Measurements from ENCODE around the gene SLC30A3.

Gene SLC30A3

GRCh38 chr2:27256855-27257454 is 5.9 kb downstream of the SLC30A3 start:
- no peak for DNase-seq

- DNase-seq: no peak
These were observed 7.2 kb downstream of the SLC30A3 start for GRCh38 chr2:27255660-27256059.

DNA sequence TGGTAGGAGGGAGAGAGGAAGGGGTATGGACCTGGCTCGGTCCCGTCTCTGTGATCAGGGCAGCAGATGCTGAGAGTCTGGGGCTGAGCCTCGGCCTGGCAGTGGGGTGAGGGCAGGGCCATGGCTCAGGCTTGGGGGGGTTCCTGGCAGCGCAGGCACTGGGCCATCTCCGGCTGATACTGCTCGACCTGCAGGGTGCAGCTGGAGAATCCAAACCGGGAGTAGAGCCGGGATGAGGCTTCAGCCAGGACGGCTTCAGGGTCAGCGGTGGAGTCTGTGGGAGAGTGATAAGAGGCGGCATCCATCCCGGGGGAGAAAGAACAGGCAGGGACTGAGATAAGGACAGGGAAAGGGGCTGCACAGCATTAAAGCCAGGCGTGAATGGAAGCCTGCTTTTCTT is 7.7 kb downstream of the SLC30A3 start:
- DNase-seq: no peak

DNA sequence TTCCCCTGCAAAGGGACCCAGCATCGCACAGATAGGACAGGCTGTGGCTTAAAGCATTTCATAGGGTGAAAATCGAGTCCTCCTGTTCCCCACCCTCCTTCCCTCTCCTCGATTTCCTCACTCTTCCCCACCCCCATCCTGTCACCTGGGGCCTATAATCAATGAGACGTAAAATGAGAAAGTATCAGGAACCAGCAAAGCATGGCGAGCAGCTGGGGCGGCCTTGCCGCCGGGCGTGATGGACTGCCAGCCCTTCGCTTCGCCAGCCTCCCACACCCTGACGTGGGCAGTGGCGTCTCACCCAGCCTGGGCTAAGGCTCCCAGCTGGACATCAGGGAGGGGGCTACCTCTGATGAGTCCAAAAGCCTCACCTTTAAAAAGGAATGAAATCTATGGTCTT is 11.1 kb downstream of the SLC30A3 start:
- DNase-seq: no peak

DNA sequence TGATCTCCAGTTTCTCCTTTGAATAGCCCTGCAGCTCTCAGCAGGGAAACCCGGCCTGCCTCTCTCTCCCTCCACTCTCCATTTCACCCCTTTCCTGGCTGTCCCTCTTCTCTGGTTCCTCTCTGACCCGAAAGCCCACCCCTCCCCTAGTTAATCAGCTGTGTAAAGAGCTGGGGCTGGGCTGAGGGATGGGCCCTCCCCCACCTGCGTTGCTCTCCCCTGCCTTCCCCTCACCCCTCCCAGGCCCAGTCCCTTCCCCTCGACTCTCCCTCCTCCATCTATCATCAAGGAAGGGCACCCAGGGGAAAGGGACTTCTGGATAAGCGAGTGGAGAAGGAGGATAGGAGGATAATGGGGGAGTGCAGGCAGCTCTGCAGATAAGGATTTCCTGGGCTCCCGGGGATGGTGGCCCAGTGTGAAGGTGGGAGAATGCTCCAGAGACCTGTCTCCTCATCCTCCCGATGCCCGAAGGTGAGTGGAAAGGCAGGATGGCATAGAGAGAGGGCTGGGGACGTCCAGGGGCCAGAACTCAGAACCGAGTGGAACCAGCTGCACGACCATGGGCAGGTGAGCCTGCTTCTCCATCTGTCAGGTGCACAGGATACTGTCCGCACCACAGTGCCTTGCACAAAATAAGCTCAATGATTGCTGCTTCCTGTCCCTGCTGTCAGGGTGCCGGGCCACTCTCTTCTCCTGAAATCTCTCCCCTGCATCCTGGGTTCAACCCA is 12.0 kb downstream of the SLC30A3 start:
- no peak for DNase-seq

DNA sequence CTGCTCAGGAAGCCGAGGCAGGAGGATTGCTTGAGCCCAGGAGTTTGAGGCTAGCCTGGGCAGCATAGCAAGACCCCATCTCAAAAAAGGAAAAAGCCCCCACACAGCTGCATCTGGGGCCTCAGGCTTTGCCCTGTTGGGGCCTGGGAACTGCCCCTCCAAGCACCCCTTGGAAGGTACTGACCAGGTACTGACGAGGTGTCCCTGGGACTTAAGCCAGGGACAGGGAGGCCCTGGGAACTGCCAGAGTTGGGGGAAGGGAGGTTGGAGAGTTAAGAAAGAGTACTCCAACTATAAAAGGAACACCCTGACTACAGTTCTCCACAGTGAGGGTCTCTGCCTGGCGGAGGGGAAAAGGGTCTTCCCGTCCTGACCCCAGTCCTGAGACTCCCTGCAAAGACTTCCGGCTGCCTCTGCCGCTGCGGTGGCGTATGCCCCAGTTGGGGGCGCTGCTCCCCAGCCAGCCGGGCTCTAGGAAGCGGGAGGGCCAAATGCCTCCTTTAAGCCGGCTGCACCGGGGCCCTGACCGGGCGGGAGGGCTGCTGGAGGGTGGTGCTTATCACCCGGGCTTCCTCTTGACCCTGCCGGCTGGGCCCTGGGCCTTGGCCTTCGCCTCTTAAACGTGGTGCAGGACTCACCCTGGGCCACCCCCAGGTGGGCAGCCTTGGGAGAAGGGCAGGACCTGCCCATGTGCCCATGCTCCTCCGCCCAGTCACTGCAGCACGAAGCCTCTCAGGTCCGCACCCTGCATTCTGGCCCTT is 12.8 kb downstream of the SLC30A3 start:
- DNase-seq: no peak

GRCh38 chr2:27249159-27249890 is 13.5 kb downstream of the SLC30A3 start:
- DNase-seq: no peak

- no peak for DNase-seq
These were observed 15.0 kb downstream of the SLC30A3 start for GRCh38 chr2:27247893-27248292.

DNA sequence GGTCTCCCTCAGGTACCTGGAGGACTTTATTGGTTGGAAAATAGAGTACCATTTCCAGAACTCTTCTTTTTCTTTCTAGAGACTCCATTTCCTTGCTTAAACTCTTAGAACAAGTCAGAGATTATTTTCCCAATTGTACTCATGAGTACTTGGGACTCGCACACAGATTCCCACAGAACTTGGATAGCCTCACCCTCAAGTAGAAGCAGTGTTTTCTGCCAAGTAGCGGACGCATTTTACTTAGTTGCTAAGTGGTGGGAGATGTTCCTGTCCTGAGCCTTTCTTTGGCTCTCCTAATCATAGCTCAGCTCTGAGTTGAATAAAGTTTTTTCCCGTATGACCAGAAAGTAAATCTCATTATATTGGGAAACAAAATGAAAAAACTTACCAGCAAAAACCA is 17.2 kb downstream of the SLC30A3 start:
- no peak for DNase-seq

DNA sequence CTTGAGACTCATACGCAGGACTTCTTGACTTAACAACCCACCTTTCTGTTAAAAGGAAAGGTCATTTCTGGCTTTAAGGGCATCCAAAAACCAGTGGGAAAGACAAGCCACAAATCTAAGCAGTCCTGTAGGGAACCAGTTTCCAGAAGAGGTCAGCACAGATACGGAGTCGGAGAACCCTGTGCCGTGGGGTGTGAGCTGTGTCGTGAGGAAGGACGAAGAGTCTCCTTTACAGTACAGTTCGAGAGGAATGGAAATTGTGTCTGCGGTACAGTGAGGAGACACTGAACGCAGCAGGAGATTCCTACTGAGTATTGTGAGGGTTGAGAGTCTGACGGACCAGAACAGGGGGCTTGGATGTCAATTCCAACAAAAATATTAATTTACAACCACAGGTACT is 17.7 kb downstream of the SLC30A3 start:
- no peak for DNase-seq

DNA sequence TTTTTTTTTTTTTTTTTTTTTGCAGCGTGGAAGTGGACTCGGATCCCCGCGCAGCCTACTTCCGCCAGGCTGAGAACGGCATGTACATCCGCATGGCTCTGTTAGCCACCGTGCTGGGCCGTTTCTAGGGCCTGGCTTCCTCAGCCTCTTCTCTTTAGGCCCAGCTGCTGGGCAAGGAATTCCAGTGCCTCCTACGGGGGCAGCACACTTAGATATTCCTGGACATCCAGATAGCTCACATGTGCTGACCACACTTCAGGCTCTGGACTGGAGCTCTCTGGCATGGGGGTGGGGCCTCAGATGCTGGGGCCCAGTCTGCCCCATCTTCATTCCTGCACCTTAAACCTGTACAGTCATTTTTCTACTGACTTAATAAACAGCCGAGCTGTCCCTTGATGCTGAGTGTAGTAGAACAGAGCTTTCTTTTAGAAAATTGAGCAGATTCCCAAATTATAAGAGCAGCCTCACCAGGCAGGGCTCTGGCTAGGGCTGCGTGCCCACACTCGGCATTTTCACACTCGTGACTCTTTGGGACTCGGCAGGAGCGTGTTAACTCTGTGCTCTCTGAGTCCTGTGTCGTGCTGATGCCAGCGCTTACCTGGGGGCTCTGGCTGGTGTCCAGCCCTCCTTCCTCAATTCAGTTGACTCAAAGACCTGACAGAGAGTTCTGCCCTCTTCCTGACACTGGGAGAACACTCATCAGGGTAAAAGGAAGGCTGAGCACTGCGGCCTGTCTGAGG is 19.3 kb downstream of the SLC30A3 start:
- no peak for DNase-seq

DNA sequence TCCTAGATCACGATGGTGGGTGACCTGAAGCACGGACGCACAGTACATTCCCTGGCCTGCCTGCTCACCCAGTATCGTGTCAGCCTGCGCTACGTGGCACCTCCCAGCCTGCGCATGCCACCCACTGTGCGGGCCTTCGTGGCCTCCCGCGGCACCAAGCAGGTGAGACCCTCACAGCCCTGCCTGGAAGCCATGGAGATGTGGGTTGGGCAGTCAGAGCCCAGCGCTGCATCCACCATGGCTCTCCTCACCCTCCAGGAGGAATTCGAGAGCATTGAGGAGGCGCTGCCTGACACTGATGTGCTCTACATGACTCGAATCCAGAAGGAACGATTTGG is 20.3 kb downstream of the SLC30A3 start:
- no peak for DNase-seq

- DNase-seq: no peak
These were observed 20.9 kb downstream of the SLC30A3 start for GRCh38 chr2:27241761-27242613.

- no peak for DNase-seq
These were observed 22.4 kb downstream of the SLC30A3 start for GRCh38 chr2:27240406-27240805.

GRCh38 chr2:27238976-27239375 is 23.9 kb downstream of the SLC30A3 start:
- DNase-seq: no peak

DNA sequence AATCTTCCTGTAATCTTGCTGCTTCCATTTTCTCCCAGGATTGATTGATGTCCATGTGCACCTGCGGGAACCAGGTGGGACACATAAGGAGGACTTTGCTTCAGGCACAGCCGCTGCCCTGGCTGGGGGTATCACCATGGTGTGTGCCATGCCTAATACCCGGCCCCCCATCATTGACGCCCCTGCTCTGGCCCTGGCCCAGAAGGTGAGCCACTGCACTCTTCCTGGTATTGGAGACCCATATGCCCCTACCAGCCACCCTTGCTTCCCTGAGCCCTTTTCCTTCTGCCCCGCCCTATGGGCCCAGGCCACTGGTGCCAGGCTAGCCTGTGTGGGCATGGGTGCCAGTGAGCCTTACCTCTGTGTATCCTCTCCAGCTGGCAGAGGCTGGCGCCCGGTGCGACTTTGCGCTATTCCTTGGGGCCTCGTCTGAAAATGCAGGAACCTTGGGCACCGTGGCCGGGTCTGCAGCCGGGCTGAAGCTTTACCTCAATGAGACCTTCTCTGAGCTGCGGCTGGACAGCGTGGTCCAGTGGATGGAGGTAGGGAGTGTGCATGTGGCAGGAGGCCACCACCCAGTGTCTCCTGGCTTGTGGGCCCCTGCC is 25.4 kb downstream of the SLC30A3 start:
- DNase-seq: no peak

GRCh38 chr2:27236626-27237025 is 26.2 kb downstream of the SLC30A3 start:
- DNase-seq: no peak

DNA sequence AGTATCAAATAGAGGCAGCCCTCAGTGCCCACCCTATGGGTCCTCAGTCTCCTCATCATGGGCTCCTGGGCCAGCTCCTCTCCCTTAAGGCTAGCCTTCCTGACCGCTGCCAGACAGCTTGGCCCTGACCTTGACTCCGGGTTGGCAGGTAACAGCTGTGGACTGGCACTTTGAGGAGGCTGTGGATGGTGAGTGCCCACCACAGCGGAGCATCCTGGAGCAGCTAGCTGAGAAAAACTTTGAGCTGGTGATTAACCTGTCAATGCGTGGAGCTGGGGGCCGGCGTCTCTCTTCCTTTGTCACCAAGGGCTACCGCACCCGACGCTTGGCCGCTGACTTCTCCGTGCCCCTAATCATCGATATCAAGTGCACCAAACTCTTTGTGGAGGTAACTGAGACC is 26.7 kb downstream of the SLC30A3 start:
- DNase-seq: no peak

DNA sequence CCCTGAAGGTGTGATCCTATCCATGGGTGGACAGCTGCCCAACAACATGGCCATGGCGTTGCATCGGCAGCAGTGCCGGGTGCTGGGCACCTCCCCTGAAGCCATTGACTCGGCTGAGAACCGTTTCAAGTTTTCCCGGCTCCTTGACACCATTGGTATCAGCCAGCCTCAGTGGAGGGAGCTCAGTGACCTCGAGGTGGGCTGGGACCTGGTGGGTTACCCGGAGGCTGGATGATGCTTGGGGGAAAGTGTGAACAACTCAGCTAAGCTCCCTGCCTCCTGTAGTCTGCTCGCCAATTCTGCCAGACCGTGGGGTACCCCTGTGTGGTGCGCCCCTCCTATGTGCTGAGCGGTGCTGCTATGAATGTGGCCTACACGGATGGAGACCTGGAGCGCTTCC is 29.5 kb downstream of the SLC30A3 start:
- no peak for DNase-seq

DNA sequence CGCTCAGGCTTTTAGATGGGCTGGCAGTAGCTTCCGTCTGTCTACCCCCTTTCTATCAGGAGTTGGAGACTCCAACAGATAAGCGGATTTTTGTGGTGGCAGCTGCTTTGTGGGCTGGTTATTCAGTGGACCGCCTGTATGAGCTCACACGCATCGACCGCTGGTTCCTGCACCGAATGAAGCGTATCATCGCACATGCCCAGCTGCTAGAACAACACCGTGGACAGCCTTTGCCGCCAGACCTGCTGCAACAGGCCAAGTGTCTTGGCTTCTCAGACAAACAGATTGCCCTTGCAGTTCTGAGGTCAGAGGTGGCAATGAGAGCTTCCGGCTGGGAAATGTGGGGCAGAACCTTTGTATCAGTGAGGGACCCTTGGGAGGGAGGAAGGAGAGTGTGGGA is 30.9 kb downstream of the SLC30A3 start:
- no peak for DNase-seq

- DNase-seq: no peak
These were observed 35.3 kb downstream of the SLC30A3 start for GRCh38 chr2:27227501-27227900.

DNA sequence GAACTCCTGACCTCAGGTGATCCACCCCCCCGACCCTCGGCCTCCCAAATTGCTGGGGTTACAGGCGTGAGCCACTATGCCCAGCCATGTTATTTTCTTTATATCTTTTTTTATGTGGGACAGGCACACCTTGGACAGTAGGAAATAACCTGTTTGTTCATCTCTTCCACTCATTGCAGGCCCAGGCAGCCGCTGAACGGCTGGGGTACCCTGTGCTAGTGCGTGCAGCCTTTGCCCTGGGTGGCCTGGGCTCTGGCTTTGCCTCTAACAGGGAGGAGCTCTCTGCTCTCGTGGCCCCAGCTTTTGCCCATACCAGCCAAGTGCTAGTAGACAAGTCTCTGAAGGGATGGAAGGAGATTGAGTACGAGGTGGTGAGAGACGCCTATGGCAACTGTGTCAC is 37.3 kb downstream of the SLC30A3 start:
- DNase-seq: no peak

All from NCI-H1105 treated with DMSO at 0.1 percent for 48 hours (cell line).